Activated naive CD4-positive, alpha-beta T cell (primary cell): ENCODE measurements around the gene HDAC1.
"Not testable (repeated sequence)": the region's sequence is repeated elsewhere in the genome, so short reads cannot be mapped to it uniquely, and the experiment has no call there.

Experiments
- DNase-seq, 4 experiments: peaks; one replicate each; lab custom pipeline; 2025; lab: John Stamatoyannopoulos, UW

Gene HDAC1

DNA sequence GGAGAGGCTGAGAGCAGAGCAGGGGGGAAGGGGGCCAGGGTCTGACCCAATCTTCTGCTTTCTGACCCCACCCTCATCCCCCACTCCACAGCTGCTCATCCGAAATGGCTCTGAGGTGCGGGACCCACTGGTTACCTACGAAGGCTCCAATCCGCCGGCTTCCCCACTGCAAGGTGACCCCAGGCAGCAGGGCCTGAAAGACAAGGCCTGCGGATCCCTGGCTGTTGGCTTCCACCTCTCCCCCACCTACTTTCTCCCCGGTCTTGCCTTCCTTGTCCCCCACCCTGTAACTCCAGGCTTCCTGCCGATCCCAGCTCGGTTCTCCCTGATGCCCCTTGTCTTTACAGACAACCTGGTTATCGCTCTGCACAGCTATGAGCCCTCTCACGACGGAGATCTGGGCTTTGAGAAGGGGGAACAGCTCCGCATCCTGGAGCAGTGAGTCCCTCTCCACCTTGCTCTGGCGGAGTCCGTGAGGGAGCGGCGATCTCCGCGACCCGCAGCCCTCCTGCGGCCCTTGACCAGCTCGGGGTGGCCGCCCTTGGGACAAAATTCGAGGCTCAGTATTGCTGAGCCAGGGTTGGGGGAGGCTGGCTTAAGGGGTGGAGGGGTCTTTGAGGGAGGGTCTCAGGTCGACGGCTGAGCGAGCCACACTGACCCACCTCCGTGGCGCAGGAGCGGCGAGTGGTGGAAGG, 17.1 kb upstream of the HDAC1 start:
- no peak for DNase-seq

DNA sequence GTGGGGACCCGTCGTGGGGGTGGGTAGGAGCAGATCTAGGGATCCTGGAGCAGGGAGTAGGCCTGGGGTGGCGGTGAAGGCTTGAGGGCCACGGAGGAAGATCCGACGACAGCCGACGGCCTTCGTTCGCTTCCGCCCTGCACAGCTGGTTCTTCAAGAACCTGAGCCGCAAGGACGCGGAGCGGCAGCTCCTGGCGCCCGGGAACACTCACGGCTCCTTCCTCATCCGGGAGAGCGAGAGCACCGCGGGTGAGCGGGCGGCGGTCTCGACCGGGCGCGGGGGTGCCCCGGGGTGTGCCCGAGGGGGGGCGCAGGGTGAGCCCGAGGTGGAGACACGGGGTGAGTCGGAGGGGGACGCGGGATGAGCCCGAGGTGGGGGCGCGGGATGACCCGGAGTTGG, 16.5 kb upstream of the HDAC1 start:
- no peak for DNase-seq

DNA sequence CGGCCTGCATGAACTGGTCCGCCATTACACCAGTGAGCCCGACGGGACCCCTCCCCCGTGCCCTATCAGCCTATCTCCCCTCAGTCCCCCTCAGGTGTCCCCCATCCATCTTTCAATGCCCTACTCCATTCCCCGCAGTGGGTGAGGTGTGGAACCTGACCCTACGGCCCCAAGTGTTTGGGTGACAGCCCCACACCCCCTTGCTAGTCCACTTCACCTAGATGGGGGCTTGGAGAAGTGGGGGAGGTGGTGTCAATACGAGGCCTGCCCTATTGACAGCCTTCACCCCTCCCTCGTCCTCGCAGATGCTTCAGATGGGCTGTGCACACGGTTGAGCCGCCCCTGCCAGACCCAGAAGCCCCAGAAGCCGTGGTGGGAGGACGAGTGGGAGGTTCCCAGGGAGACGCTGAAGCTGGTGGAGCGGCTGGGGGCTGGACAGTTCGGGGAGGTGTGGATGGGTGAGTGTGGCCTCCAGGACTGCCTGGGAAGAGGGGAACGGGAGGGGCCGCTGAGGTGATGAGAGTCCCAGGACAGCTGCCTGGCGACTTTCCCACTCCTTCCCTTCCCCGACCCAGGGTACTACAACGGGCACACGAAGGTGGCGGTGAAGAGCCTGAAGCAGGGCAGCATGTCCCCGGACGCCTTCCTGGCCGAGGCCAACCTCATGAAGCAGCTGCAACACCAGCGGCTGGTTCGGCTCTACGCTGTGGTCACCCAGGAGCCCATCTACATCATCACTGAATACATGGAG, 15.7 kb upstream of the HDAC1 start:
- no peak for DNase-seq

DNA sequence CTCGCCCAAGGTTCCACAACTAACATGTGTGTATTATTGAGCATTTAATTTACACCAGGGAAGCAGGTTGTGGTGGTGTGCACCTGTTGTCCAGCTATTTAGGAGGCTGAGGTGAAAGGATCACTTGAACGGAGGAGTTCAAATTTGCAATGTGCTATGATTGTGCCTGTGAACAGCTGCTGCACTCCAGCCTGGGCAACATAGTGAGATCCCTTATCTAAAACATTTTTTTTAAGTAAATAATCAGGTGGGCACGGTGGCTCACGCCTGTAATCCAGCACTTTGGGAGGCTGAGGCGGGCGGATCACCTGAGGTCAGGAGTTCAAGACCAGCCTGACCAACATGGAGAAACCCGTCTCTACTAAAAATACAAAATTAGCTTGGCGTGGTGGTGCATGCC, 7.1 kb upstream of the HDAC1 start:
- DNase-seq = not testable (repeated sequence)

DNA sequence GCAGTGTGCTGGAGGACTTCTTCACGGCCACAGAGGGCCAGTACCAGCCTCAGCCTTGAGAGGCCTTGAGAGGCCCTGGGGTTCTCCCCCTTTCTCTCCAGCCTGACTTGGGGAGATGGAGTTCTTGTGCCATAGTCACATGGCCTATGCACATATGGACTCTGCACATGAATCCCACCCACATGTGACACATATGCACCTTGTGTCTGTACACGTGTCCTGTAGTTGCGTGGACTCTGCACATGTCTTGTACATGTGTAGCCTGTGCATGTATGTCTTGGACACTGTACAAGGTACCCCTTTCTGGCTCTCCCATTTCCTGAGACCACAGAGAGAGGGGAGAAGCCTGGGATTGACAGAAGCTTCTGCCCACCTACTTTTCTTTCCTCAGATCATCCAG, 6.2 kb upstream of the HDAC1 start:
- no peak for DNase-seq

- no peak for DNase-seq
Measured at GRCh38 chr1:32286763-32287162, 5.1 kb upstream of the HDAC1 start.

DNA sequence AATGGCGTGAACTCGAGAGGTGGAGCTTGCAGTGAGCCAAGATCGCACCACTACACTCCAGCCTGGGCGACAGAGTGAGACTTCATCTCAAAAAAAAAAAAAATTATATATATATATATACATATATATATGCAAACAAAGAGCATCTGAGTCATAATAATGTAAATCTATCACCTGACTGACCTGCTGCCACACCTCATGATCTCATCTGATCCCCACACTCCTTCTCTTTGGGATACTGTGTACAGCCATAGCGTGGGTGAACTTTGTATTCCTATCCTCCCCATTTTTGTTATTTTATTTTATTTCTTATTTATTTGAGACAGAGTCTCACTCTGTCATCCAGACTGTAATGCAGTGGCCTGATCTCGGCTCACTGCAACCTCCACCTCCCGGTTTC, 2.6 kb upstream of the HDAC1 start:
- DNase-seq = no peak

- DNase-seq = no peak
Measured at GRCh38 chr1:32291145-32291707, 657 bp upstream of the HDAC1 start.

DNA sequence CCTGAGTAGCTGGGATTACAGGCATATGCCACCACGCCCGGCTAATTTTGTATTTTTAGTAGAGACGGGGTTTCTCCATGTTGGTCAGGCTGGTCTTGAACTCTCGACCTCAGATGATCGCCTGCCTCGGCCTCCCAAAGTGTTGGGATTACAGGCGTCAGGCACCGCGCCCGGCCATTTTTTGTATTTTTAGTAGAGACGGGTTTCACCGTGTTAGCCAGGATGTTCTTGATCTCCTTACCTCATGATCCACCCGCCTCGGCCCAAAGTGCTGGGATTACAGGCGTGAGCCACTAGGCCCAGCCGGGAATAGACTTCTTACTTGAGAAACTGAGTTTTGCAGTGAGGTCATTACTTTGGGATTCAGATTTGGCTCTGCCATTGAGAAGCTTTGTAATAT, 6.3 kb downstream of the HDAC1 start:
- DNase-seq = not testable (repeated sequence)

GRCh38 chr1:32299327-32299726, 7.4 kb downstream of the HDAC1 start:
- DNase-seq = no peak

DNA sequence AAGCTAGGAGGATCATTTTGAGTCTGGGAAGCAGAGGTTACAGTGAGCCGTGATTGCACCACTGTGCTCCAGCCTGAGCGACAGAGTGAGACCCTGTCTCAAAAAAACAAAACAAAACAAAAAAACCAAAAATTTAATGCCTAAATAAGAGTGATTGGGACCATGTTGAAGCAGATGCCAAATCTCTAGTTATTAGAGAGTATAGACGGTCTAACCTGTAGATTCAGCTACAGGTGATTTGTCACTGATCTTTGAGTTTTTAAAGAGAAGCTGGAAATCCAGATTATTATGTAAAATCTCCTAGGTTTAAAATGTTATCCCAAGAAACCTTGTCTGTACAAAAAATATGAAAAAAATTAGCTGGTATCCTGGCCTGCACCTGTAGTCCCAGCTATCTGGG, 11.5 kb downstream of the HDAC1 start:
- no peak for DNase-seq

GRCh38 chr1:32303997-32304622, 12.2 kb downstream of the HDAC1 start:
- DNase-seq = no peak

DNA sequence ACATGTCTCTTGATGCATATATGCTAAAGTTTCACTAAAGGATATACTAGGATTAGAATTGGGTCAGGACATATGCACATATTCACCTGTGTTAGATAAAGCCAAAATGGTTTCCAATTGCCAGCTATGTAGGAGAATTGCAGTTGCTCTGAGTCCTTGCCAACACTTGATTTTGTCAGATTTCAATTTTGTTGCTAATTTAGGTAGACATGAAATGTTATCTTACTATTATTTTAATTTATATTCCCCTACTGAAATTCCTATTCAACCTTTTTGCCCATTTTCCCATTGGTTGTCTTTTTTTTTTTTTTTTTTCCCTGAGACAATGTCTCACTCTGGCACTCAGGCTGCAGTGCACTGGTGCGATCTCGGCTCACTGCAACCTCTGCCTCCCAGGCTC, 13.4 kb downstream of the HDAC1 start:
- DNase-seq = no peak

- DNase-seq = no peak
Measured at GRCh38 chr1:32307324-32307723, 15.4 kb downstream of the HDAC1 start.

- DNase-seq = no peak
Measured at GRCh38 chr1:32309960-32310359, 18.1 kb downstream of the HDAC1 start.

- no peak for DNase-seq
Measured at GRCh38 chr1:32311709-32312393, 20.0 kb downstream of the HDAC1 start.

DNA sequence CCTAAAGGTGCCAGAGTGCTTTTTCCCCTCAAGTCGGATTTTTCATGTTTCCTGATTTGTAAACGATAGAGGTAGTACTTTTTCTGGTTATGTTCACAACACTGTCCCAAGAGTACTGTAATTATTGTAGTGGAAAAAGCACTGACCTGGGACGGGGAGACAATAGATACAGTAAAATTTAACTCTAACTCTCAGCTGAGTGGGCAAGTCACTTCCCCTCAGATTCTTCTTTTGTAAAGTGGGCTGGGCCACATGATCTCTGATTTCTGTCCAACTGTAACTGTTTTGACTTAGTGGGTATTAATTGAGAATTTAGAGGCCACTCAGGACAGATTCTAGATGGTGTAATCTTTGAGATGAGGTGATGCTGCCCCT, 25.0 kb downstream of the HDAC1 start:
- DNase-seq = no peak

DNA sequence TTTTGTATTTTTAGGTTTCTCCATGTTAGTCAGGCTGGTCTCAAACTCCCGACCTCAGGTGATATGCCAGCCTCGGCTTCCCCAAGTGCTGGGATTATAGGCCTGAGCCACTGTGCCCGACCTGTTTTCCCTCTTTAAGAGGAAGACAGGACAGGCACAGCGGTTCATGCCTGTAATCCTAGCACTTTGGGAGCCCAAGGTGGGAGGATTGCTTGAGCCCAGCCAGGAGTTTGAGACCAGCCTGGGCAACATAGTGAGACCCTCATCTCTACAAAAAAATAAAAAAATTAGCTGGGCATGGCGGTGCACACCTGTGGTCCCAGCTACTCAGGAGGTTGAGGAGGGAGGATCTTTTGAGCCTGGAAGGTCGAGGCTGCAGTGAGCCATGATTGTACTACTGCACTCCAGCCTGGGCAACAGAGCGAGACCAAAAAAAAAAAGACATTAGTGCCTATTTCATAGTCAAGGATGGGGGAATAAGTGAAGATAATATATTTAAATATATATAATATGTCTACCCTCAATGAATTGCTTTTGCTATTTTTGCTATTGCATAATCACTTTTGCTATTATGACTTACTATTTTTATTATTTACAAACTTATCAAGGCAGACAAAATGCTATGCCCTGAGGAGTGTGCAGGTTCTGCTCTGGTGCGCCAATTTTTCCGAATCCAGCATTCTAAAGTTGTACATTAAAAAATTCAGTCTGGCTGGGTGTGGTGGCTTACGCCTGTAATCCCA, 26.4 kb downstream of the HDAC1 start:
- DNase-seq = no peak

GRCh38 chr1:32321712-32322291, 29.9 kb downstream of the HDAC1 start:
- DNase-seq = no peak

- DNase-seq = no peak
Measured at GRCh38 chr1:32327204-32327603, 35.3 kb downstream of the HDAC1 start.

DNA sequence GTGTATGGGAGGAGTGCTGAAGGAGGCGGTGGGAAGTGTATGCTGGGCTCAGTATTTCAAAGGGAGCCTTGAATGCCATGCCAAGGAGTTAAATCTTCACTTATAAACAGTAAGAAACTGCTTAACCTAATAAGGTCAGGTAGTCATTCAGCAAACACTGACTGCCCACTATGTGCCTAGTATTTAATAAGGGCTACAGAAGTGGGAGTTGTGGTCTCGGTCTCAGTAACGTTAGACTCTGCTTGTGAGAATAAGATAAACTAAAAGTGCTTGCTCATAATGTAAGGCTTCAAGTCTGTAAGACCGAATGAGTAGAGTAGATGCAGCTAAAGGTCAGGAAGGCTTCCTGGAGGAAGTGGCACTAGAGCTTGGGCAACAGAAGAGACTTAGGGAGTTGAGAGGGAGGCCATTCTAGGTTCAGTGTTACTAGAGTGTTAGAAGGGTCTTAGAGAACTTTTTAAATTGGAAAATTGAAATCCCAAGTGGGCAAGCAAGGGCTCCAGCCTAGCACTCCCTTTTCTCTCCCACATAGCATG, 38.1 kb downstream of the HDAC1 start:
- DNase-seq = no peak
